Adipose tissue (tissue), 3 donors: Measurements from ENCODE around the gene MBLAC1. TPM values are rescaled to one million over a fixed set of nuclear protein-coding genes. Genes with fewer than 3 reads are reported as not detected.

Source experiments
- H3K27ac ChIP-seq: one replicate; pipeline ENCODE4 v1.5.1; 2013; ENCODE audit warnings: low read depth, low read length
- WGBS, 3 donors: extraction: QIAGEN DNeasy Blood & Tissue Kit; methylation state at CpG; one replicate each; pipeline ENCODE4 v1.1.7; 2013; 5-methylcytosine and 5-hydroxymethylcytosine counted together
- polyA plus RNA-seq, 3 donors: library from polyadenylated mRNA; stranded (reverse); fragments of 200-250 nt; gene quantifications; one replicate each; pipeline ENCODE4 v1.2.3, GENCODE V29; 2013
- donor health status: healthy with polysubstance abuse.
- donor health status: Bipolar disorder and iron deficiency.
- donor health status: healthy.

The MBLAC1 gene
- polyA plus RNA-seq, 3 donors = 2.3 to 2.5 (median 2.5) TPM

GRCh38 chr7:100177045-100178001 lies 50.6 kb downstream of the MBLAC1 start, which contains the start of the genes GPC2 and STAG3:
Gene GPC2, minus strand, starts transcription at chr7:100177381. Its CDS starts 182 bp downstream, at chr7:100177199.
Gene STAG3, plus strand, starts transcription at chr7:100177918. Its CDS starts 2,639 bp downstream, at chr7:100180557.
- WGBS, 3 donors = 1 to 4% (median 3%) methylated on average over 76 to 78 of the region's 78 CpGs
- H3K27ac ChIP-seq = no peak within 1 kb of the TSS

Other genes with a start within 250 kb of the MBLAC1 start
- not detected for gene OR2AE1, start 249.9 kb upstream of the MBLAC1 start, polyA plus RNA-seq
- 10 to 100 TPM; 15.0 to 22.2 (median 17.1) TPM for gene TRIM4, start 207.4 kb upstream of the MBLAC1 start, polyA plus RNA-seq
- 1 to 10 TPM in 2 of 3 donors, under 1 TPM in 1; 0.22 to 1.9 (median 1.3) TPM for gene GJC3, start 197.3 kb upstream of the MBLAC1 start, polyA plus RNA-seq
- 100 to 1,000 TPM; 155 to 415 (median 202) TPM for gene AZGP1, start 150.9 kb upstream of the MBLAC1 start, polyA plus RNA-seq
- 10 to 100 TPM; 10.9 to 13.0 (median 12.9) TPM for gene ZKSCAN1, start 111.4 kb upstream of the MBLAC1 start, polyA plus RNA-seq
- gene ZSCAN21, start 77.2 kb upstream of the MBLAC1 start, polyA plus RNA-seq = 1 to 10 TPM; 5.4 to 8.6 (median 7.8) TPM
- 10 to 100 TPM in 2 of 3 donors, 1 to 10 TPM in 1; 9.9 to 12.7 (median 12.3) TPM for gene ZNF3, start 45.2 kb upstream of the MBLAC1 start, polyA plus RNA-seq
- 100 to 1,000 TPM in 2 of 3 donors, 10 to 100 TPM in 1; 48.5 to 123 (median 117) TPM for gene COPS6, start 38.0 kb upstream of the MBLAC1 start, polyA plus RNA-seq
- 10 to 100 TPM; 36.2 to 47.5 (median 39.9) TPM for gene MCM7, start 25.6 kb upstream of the MBLAC1 start, polyA plus RNA-seq
- gene AP4M1, start 25.3 kb upstream of the MBLAC1 start, polyA plus RNA-seq = 10 to 100 TPM; 12.2 to 15.5 (median 13.5) TPM
- gene TAF6, start 7.6 kb upstream of the MBLAC1 start, polyA plus RNA-seq = 10 to 100 TPM; 16.3 to 30.9 (median 27.1) TPM
- gene CNPY4, start 7.3 kb upstream of the MBLAC1 start, polyA plus RNA-seq = 10 to 100 TPM in 2 of 3 donors, 1 to 10 TPM in 1; 4.1 to 16.4 (median 12.1) TPM
- 100 to 1,000 TPM; 131 to 307 (median 245) TPM for gene LAMTOR4, start 22.0 kb downstream of the MBLAC1 start, polyA plus RNA-seq
- gene TRAPPC14, start 31.8 kb downstream of the MBLAC1 start, polyA plus RNA-seq = 10 to 100 TPM in 2 of 3 donors, 1 to 10 TPM in 1; 7.5 to 14.5 (median 11.8) TPM
- gene GAL3ST4, start 41.6 kb downstream of the MBLAC1 start, polyA plus RNA-seq = 1 to 10 TPM in 2 of 3 donors, under 1 TPM in 1; 0.44 to 3.7 (median 1.5) TPM
- under 1 TPM; 0.22 to 0.31 (median 0.30) TPM for gene GPC2, start 50.4 kb downstream of the MBLAC1 start, polyA plus RNA-seq
- gene STAG3, start 51.0 kb downstream of the MBLAC1 start, polyA plus RNA-seq = under 1 TPM in 2 of 3 donors, not detected in 1; 0.52 to 0.99 TPM
- gene PVRIG, start 93.0 kb downstream of the MBLAC1 start, polyA plus RNA-seq = under 1 TPM in 2 of 3 donors, not detected in 1; 0.54 to 0.76 TPM
- under 1 TPM in 2 of 3 donors, not detected in 1; 0.05 to 0.15 TPM for gene SPDYE3, start 180.7 kb downstream of the MBLAC1 start, polyA plus RNA-seq
- 10 to 100 TPM; 41.1 to 59.0 (median 43.2) TPM for gene PILRB, start 231.2 kb downstream of the MBLAC1 start, polyA plus RNA-seq
- 10 to 100 TPM in 2 of 3 donors, 1 to 10 TPM in 1; 2.0 to 18.1 (median 12.8) TPM for gene PILRA, start 246.5 kb downstream of the MBLAC1 start, polyA plus RNA-seq